ENCODE results near the gene ITPR2.

DNA sequence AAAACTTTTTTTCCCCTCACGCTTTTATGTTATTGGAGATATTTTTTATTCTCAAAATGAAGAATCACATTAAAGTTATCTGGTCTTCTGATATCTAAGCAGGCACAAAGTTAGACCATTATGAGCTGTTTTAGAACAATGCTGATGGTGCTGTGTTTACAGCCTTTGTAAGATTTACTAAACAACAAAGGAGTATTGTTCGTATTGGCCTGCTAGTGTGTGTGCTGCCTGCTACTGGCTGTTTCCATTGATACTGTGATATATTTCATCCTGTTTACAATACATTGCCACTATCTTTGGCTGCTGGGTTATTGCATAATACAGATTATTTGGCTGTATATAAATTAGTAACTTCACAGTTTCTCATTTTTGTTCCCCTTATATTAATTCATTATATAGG lies 220.8 kb downstream of the ITPR2 start:
- TF ChIP-seq, protein P1, sequence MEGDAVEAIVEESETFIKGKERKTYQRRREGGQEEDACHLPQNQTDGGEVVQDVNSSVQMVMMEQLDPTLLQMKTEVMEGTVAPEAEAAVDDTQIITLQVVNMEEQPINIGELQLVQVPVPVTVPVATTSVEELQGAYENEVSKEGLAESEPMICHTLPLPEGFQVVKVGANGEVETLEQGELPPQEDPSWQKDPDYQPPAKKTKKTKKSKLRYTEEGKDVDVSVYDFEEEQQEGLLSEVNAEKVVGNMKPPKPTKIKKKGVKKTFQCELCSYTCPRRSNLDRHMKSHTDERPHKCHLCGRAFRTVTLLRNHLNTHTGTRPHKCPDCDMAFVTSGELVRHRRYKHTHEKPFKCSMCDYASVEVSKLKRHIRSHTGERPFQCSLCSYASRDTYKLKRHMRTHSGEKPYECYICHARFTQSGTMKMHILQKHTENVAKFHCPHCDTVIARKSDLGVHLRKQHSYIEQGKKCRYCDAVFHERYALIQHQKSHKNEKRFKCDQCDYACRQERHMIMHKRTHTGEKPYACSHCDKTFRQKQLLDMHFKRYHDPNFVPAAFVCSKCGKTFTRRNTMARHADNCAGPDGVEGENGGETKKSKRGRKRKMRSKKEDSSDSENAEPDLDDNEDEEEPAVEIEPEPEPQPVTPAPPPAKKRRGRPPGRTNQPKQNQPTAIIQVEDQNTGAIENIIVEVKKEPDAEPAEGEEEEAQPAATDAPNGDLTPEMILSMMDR (IDR thresholded peaks at IDR 0.05; ENCODE audit: low read length) = no peak
- no peak for TF ChIP-seq EZH2 (optimal IDR thresholded peaks at IDR 0.05; ENCODE audit: low read depth, low read length)
- TF ChIP-seq EZH2phosphoT487 (IDR thresholded peaks at IDR 0.05; ENCODE audit: low read length) = no peak

All from MM.1S (cell line).